ENCODE data around the gene RAPGEF3.

Gene RAPGEF3

DNA sequence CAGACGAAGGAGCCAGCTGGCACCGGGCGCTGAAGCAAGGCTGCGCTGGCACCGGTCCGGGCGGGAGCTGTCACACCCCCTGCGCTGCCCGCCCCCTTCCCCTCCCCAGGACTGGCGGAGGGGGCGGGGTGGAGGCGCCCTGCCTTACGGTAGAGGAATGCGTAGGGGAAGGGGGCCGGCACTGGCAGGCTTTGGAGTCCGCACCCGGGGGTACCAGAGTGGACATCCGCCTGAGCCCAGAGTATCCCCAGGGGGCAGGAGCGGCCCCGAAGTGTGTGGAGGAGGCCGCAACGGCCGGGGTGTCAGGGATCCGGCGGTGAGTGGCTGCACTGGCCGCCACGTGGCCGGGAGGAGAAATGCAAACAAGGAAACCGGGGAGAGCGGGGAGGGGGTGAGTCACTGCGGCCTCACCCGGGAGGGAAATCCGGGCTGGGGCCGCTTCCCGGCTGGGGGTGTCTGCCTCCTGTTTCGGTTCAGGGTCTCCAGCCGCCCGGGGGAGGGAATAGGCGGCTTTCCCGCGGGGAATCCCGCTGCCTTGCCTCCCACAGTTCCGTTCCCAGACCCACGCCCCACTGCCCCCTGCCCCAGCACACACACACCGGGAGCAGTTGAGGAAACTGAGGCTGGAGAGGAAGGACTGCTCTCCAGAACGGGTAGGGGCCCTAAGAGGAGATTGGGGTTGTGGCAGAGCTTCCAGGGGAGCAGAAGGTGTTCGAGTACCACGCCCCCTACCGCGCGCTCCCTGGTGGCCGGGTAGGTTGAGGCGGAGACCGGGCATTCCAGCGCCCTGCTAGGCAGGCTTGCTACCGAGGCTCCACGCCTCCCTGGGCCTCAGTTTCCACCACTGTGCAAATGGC, at the start of gene RAPGEF3:
TSS of gene RAPGEF3 (minus strand) at position 47 of the 857 bp plus-strand sequence. CDS start 324 bp downstream, outside the sequence.
- DNase-seq (ENCODE audit: low read depth in 3 of 3), result peak; percentile 49 to 55 (median 51)

DNA sequence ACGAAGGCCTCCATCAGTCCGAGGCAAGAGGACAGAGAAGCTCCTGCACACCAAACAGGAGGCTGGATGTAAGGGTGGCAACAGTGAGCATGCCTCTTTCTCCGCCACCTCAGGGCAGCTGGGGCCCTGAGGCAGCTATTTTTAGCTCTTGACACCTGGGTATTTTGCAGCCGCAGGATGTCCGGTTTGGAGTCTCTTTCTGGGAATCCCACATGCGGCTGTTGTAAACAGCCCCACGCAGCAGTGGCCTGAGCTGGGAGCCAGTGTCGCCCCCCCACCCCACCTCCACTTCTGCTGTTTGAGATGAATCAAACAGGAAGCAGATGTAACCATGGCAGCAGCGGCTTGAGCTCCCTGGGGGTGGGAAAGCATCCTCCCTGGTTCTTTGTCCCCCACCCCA, 49.4 kb upstream of the RAPGEF3 start:
- peak in 2 of 3 donors; percentile 64 to 75 for DNase-seq (ENCODE audit: low read depth in 3 of 3)

GRCh38 chr12:47807338-47807737, 48.7 kb upstream of the RAPGEF3 start:
- DNase-seq (ENCODE audit: low read depth in 3 of 3), result no peak

DNA sequence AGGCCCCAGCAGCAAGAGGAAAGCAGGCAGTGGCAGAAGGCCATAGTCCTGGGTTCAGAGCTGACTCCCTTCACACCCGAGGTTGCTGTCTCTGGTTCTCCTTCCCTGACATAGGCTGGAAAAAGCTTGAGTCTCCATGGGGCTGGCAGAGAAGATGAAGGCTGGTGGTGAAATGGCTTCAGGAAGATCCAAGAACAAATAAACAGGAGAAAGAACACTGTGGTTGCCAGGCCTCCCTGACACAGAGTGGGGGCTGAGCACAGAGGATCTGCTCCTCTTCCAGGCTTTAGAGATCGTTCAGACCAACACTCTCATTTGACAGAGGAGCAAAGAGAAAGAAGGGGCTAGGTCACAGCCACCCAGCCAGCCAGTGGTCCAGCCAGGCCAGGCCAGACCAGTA, 46.7 kb upstream of the RAPGEF3 start:
- no peak for DNase-seq (ENCODE audit: low read depth in 3 of 3)

- DNase-seq (ENCODE audit: low read depth in 3 of 3), result no peak
Measured at GRCh38 chr12:47804171-47804570, 45.5 kb upstream of the RAPGEF3 start.

- no peak for DNase-seq (ENCODE audit: low read depth in 3 of 3)
Measured at GRCh38 chr12:47803191-47803875, 44.7 kb upstream of the RAPGEF3 start.

GRCh38 chr12:47802312-47802711, 43.6 kb upstream of the RAPGEF3 start:
- no peak for DNase-seq (ENCODE audit: low read depth in 3 of 3)

- DNase-seq (ENCODE audit: low read depth in 3 of 3), result no peak
Measured at GRCh38 chr12:47801904-47802246, 43.2 kb upstream of the RAPGEF3 start.

DNA sequence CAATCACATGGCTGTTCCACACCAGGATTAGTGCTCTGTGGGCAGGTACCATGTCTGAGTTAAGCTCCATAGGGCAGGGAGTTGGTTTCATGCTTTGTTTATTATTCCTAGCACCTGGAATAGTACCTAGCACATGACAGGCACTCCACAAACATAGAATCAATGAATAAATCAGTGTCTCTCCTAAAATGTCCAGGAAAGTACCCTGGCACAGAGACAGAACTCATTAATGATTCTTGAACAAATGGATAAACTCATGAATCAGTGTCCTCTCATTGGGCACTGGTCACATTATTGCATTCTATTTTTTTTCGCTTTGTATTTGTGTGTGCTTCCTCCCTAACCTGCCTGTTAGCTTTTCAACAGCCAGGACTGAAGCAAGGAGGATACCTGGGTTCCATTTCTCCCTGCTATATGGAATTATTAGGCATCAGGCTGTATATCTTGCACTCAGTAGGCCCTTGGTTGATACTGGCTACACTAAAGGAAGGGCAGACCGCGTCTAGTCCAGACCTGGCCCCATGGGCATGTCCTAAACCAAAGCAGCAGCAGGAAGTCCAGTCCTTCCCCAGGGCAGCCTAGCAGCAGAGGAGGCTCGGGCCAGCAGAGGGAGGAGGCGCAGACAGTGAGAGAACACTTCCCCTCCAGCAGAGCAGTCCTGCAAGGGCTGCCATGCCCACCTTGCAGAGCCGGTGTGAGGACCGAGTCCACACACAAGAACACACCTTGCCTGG, 42.7 kb upstream of the RAPGEF3 start:
- DNase-seq (ENCODE audit: low read depth in 3 of 3), result no peak

DNA sequence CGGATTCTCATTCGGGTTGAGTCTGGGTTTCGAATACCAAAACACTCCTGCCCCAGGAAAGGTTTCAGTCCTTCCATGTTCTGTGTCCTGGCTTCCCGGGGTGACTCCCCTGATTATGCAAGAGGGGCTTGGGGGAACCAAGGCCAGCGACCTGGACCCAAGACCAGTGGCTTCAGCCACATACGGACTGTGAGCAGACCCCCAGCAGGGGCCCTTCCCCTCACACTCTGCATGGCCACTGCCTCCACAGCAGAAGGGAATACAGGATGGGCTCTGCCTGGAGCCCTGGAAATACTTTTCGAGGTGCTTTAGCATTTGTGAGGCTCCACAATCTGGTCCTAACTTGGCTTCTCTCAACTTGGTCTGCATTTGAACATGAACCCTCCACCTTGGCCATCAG, 41.9 kb upstream of the RAPGEF3 start:
- DNase-seq (ENCODE audit: low read depth in 3 of 3), result no peak

DNA sequence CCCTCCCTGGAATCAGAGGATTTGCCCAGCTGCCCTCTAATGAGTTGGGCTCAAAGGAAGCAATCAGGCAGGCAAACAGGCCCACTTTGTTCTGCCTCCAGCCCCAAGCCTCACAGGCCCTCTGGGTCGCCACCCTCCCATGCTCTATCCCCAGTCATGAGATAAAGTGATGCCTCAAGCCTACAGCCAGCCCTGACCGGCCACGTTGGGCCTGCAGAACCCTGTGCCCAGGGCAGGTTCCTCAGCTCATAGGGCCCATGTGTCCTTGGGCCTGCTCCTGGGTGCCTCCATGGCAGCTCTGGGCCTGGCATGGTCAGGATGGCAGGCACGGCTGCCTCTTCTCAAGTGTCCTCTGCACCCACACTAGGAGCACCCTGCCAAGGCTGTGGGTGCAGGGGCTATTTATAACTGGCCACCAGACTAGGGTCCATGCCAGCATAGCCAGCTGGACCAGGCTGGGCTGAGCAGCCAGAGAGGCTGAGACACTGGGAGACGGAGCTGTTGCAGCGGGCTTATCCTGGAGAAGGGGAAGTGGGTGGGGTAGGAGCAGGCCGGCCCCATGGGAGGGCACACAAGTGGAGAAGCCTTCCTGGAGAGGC, 40.8 kb upstream of the RAPGEF3 start:
- no peak for DNase-seq (ENCODE audit: low read depth in 3 of 3)

DNA sequence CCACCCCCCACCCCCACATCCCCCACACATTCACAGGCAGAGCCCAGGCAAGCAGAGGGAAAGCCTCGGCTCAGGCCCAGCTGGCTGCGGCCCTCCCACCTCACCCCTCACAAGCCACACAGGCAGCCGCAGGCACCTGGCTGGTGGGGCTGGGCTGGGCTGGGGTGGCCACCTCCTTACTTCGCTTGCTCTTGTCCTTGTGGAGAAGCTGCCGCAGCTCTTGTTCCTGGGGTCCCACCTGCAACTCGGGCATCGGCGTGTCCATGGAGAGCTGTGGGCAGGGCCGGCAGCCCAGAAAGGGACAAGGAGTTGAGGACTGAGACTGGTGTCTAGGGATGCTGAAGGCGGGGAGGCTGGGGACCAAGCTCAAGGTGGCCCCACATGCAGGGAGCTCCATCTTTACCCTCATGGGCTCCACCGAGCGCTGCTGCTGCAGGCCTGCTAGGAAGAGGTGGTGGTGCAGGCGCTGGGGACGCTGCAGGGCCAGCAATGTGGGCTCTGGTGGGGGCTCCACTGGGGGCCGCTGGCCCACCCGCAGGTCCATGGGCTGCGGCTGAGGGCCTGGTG, 39.8 kb upstream of the RAPGEF3 start:
- no peak for DNase-seq (ENCODE audit: low read depth in 3 of 3)

- DNase-seq (ENCODE audit: low read depth in 3 of 3), result no peak
Measured at GRCh38 chr12:47797441-47797840, 38.8 kb upstream of the RAPGEF3 start.

- no peak for DNase-seq (ENCODE audit: low read depth in 3 of 3)
Measured at GRCh38 chr12:47795814-47796411, 37.2 kb upstream of the RAPGEF3 start.

- DNase-seq (ENCODE audit: low read depth in 3 of 3), result no peak
Measured at GRCh38 chr12:47795121-47795813, 36.6 kb upstream of the RAPGEF3 start.

GRCh38 chr12:47794679-47795078, 36.0 kb upstream of the RAPGEF3 start:
- DNase-seq (ENCODE audit: low read depth in 3 of 3), result no peak

- DNase-seq (ENCODE audit: low read depth in 3 of 3), result no peak
Measured at GRCh38 chr12:47793015-47793681, 34.5 kb upstream of the RAPGEF3 start.

DNA sequence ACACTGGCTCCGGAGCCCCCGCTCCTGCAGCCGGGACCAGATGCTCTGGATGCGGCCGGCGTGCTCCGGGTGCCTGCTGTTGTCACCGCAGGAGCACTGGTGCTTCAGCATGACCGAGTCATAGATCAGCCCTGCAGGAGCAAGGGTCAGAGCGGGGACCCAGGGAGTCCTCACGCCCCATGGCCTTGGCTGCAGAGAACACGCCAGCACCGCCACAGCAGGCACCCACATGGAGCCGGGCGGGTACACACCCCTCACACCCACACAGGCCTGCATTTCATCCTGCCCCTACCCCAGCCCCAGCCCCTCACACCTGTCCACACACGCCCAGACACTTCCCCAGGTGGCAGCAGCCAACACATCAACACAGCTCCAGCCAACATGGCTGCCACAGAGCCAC, 33.2 kb upstream of the RAPGEF3 start:
- no peak for DNase-seq (ENCODE audit: low read depth in 3 of 3)

DNA sequence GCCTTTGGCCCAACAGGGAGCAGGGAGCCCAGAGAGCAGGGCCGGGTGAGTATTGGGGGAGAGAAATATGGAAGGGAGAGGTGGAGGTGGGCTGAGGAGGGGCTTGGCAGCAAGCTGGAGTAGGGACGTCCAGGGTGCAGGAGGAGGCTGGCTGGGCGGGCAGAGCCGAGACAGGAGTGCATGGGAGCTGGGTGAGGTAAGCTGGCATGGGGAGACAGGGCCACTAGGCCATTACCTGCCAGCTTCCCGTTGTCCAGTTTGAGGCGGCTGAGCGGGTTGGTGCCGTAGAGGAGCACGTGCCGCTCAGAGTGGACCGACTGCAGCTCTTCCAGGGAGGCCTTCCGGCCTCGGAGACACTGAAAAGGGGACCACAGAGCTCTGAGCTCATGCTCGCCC, 32.7 kb upstream of the RAPGEF3 start:
- no peak for DNase-seq (ENCODE audit: low read depth in 3 of 3)

GRCh38 chr12:47790676-47791350, 32.1 kb upstream of the RAPGEF3 start:
- no peak for DNase-seq (ENCODE audit: low read depth in 3 of 3)
